Tibial artery (tissue), 4 donors: Measurements from ENCODE around the gene PLBD2.

ENCODE experiments used
- DNase-seq, 2 donors: peaks; one replicate each; pipeline ENCODE4 v3.0.0-alpha.2; 2019
- H3K27ac ChIP-seq, 2 donors: fragments of 200-600 bp; sonication (generic) in 1 of 2; 1 replicate in 1 of 2; 2 replicates in 1 of 2; pipeline ENCODE4 v1.5.1; 2018 to 2019; ENCODE audit warnings: mild to moderate bottlenecking in 1 of 2
- H3K27me3 ChIP-seq, 2 donors: fragments of 200-600 bp; sonication (generic) in 1 of 2; one replicate each; pipeline versions ENCODE4 v1.5.1 to v1.6.0; 2016 to 2019
- H3K36me3 ChIP-seq, 3 donors: fragments of 200-600 bp; sonication (generic) in 2 of 3; one replicate each; pipeline ENCODE4 v1.5.1; 2016 to 2019; ENCODE audit warnings: mild to moderate bottlenecking in 2 of 3
- H3K4me1 ChIP-seq, 4 donors: fragments of 200-600 bp; sonication (generic) in 2 of 4; 1 replicate in 3 of 4; 2 replicates in 1 of 4; pipeline ENCODE4 v1.5.1; 2016 to 2019
- H3K4me3 ChIP-seq, 2 donors: fragments of 200-600 bp; sonication (generic) in 1 of 2; 1 replicate in 1 of 2; 2 replicates in 1 of 2; pipeline ENCODE4 v1.5.1; 2018 to 2019; ENCODE audit warnings: mild to moderate bottlenecking in 2 of 2
- H3K9me3 ChIP-seq, 3 donors: fragments of 200-600 bp; sonication (generic) in 1 of 3; one replicate each; pipeline ENCODE4 v1.5.1; 2016 to 2019
- CTCF ChIP-seq, 2 experiments: fragments of 200-600 bp in 1 of 2; fragments of 450-650 bp in 1 of 2; IDR thresholded peaks; one replicate each; pipeline ENCODE4 v1.5.1; 2017 to 2019; ENCODE audit warnings: antibody characterized with exemption in 2 of 2, mild to moderate bottlenecking in 1 of 2, moderate library complexity in 1 of 2
- intact Hi-C: fragments of 100-400 bp; cut with DNase I; formaldehyde crosslinking; loops from one replicate; pipeline ENCODE4 v1.15.0; 2023; ENCODE audit warnings: low total_unique reads

The PLBD2 gene

GRCh38 chr12:113422886-113423669 is 64.7 kb downstream of the PLBD2 start:
- Histone ChIP-seq H3K27ac (peak overlapping the region; percentile 11 to 62), H3K36me3 (no peaks in the 10 kb centered on the region), H3K4me3 (peak overlapping the region; percentile 43 to 55), H3K9me3 (no peaks in the 10 kb centered on the region), H3K4me1 (peaks cover 0 to 16% (median 10%) of the 10 kb centered on the region in 4 donors), H3K27me3 (peaks cover 0 to 8% of the 10 kb centered on the region in 2 donors)
- TF ChIP-seq CTCF (IDR thresholded peaks at IDR 0.05) = no peak
- intact Hi-C loops = no loop called here
- DNase-seq = no peak

- no peak overlapping the region for H3K4me3 ChIP-seq
- H3K9me3 ChIP-seq = no peaks in the 10 kb centered on the region
- no peaks in the 10 kb centered on the region for H3K36me3 ChIP-seq
- intact Hi-C loops = no loop called here
- no peak for DNase-seq
- peaks cover 0 to 11% of the 10 kb centered on the region in 2 donors for H3K27me3 ChIP-seq
- no peak for TF ChIP-seq CTCF (IDR thresholded peaks at IDR 0.05)
- H3K27ac ChIP-seq = no peak overlapping the region
- peaks cover 0 to 16% (median 10%) of the 10 kb centered on the region in 4 donors for H3K4me1 ChIP-seq
These were observed 66.1 kb downstream of the PLBD2 start for GRCh38 chr12:113424456-113424855.

- intact Hi-C loops = no loop called here
- H3K4me3 ChIP-seq = no peak overlapping the region
- peak in 1 of 2 donors; percentile 44 for DNase-seq
These were observed 66.8 kb downstream of the PLBD2 start for GRCh38 chr12:113424915-113425823.

GRCh38 chr12:113425960-113426453 is 67.6 kb downstream of the PLBD2 start:
- Histone ChIP-seq H3K4me1 (peaks cover 0 to 16% (median 10%) of the 10 kb centered on the region in 4 donors), H3K36me3 (no peaks in the 10 kb centered on the region), H3K9me3 (no peaks in the 10 kb centered on the region), H3K4me3 (no peak overlapping the region), H3K27me3 (peaks cover 0 to 11% of the 10 kb centered on the region in 2 donors), H3K27ac (no peak overlapping the region)
- intact Hi-C loops = no loop called here
- DNase-seq = no peak
- TF ChIP-seq CTCF (IDR thresholded peaks at IDR 0.05) = no peak

More at GRCh38 chr12:113424915-113425823, 66.8 kb downstream of the PLBD2 start:
- H3K27ac ChIP-seq = no peak overlapping the region
- peaks cover 0 to 16% (median 10%) of the 10 kb centered on the region in 4 donors for H3K4me1 ChIP-seq
- peak; percentile 52 to 71 for TF ChIP-seq CTCF (IDR thresholded peaks at IDR 0.05)
- H3K36me3 ChIP-seq = no peaks in the 10 kb centered on the region
- H3K9me3 ChIP-seq = no peaks in the 10 kb centered on the region
- peaks cover 0 to 11% of the 10 kb centered on the region in 2 donors for H3K27me3 ChIP-seq

GRCh38 chr12:113427882-113428281 is 69.5 kb downstream of the PLBD2 start:
- H3K27ac ChIP-seq = no peak overlapping the region
- peaks cover 0 to 3% (median 2%) of the 10 kb centered on the region in 4 donors for H3K4me1 ChIP-seq
- intact Hi-C loops = no loop called here
- TF ChIP-seq CTCF (IDR thresholded peaks at IDR 0.05) = no peak
- DNase-seq = no peak
- peaks cover 0 to 7% of the 10 kb centered on the region in 2 donors for H3K27me3 ChIP-seq
- H3K9me3 ChIP-seq = no peaks in the 10 kb centered on the region
- H3K36me3 ChIP-seq = no peaks in the 10 kb centered on the region
- H3K4me3 ChIP-seq = no peak overlapping the region
